ENCODE measurements around the gene ZNF672. TPM values are rescaled to one million over a fixed set of nuclear protein-coding genes. Genes with fewer than 3 reads are reported as not detected.
A peak's percentile ranks its signal among the peaks of the same experiment; 100 is the strongest.

Gene ZNF672
- total RNA-seq, 1 experiment from 2014 or later, result 29.1 TPM

DNA sequence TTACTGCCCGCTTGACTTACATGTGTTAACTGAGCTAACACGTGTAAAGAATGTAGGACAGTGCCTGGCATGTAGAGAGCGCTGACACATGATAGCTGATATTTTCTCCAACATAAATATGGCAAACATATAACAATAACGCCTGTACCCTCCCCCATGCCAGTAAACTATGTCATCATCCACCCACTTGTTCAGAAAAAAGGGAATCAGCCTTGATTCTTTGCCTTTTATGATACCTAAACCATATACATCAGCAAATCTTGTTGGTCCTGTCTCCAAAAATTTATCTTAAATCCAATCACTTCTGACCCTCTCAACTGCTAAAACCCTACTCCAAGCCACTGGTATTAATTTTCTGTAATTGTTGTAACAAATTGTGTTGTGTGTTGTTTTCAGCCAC is 22.0 kb downstream of the ZNF672 start:
- no TSS peak for BruUV-seq (replicated peaks)
- POLR2A ChIA-PET, result interaction anchor here (3.5 kb wide), 1 partner anchor 21 kb away, joined by 38 read pairs; the partner anchor contains the start of gene ZNF672
- no peak for DNase-seq
- intact Hi-C loops (cut with micrococcal nuclease; ENCODE audit: unreplicated experiment), result no loop called here
- TF ChIP-seq, protein P1, sequence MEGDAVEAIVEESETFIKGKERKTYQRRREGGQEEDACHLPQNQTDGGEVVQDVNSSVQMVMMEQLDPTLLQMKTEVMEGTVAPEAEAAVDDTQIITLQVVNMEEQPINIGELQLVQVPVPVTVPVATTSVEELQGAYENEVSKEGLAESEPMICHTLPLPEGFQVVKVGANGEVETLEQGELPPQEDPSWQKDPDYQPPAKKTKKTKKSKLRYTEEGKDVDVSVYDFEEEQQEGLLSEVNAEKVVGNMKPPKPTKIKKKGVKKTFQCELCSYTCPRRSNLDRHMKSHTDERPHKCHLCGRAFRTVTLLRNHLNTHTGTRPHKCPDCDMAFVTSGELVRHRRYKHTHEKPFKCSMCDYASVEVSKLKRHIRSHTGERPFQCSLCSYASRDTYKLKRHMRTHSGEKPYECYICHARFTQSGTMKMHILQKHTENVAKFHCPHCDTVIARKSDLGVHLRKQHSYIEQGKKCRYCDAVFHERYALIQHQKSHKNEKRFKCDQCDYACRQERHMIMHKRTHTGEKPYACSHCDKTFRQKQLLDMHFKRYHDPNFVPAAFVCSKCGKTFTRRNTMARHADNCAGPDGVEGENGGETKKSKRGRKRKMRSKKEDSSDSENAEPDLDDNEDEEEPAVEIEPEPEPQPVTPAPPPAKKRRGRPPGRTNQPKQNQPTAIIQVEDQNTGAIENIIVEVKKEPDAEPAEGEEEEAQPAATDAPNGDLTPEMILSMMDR (IDR thresholded peaks at IDR 0.05; ENCODE audit: insufficient read depth in 1 of 2, low read depth in 1 of 2, low read length in 1 of 2, severe bottlenecking in 1 of 2, unreplicated experiment in 1 of 2), result no peak
- peak overlapping the region; percentile 91 for H3K4me3 Mint-ChIP-seq (ENCODE audit: unreplicated experiment)
- H3K27me3 ChIP-seq (replicated peaks; ENCODE audit: control insufficient read depth, insufficient read depth, low read length), result no peaks in the 10 kb centered on the region
- no peaks in the 10 kb centered on the region for H3K27me3 Mint-ChIP-seq (ENCODE audit: insufficient read depth, unreplicated experiment)
- peaks cover 16% of the 10 kb centered on the region for H3K4me1 Mint-ChIP-seq (ENCODE audit: low read depth, unreplicated experiment)
- H3K4me3 ChIP-seq (ENCODE audit: low read depth, low read length), result no peak overlapping the region
- H3K4me1 ChIP-seq, result peaks cover 25% of the 10 kb centered on the region
- no peaks in the 10 kb centered on the region for H3K9me3 ChIP-seq
- CTCF ChIA-PET, result interaction anchor here (2.1 kb wide), 1 partner anchor 14 kb away, joined by 19 read pairs; no protein-coding TSS in a partner anchor
- H3K9me3 Mint-ChIP-seq (ENCODE audit: unreplicated experiment), result no peaks in the 10 kb centered on the region
- no peaks in the 10 kb centered on the region; the same call in 1 of the 2 replicates for H3K36me3 ChIP-seq (ENCODE audit: control insufficient read depth, insufficient read depth, low read length)
- peak overlapping the region; percentile 87 for H3K27ac Mint-ChIP-seq (ENCODE audit: unreplicated experiment)
- H3K36me3 Mint-ChIP-seq (ENCODE audit: insufficient read depth, unreplicated experiment), result peaks cover 21% of the 10 kb centered on the region

DNA sequence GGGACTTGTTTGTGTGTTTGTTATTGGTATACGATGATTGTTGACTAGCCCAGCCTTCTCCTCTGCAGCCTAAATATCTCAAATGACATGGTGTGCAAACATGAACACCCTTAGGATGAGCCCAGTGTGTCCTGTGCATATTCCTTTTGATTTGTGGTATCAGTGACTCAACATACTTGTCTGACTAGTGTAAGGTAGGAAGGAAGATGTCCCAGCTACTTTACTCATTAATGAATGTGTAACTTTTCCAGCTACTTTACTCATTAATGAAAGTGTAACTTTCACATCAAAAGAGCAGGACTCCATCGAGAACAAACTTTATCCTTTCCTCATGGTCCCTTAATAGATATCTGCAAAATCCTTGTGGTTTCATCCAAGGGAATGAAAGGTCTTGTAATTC is 23.6 kb downstream of the ZNF672 start:
- Histone ChIP-seq H3K36me3 (ENCODE audit: control insufficient read depth, insufficient read depth, low read length) (no peaks in the 10 kb centered on the region), H3K9me3 (no peaks in the 10 kb centered on the region), H3K4me3 (ENCODE audit: low read depth, low read length) (no peak overlapping the region), H3K4me1 (peaks cover 25% of the 10 kb centered on the region), H3K27me3 (replicated peaks; ENCODE audit: control insufficient read depth, insufficient read depth, low read length) (no peaks in the 10 kb centered on the region)
- Mint-ChIP-seq H3K27me3 (ENCODE audit: insufficient read depth, unreplicated experiment) (no peaks in the 10 kb centered on the region), H3K4me1 (ENCODE audit: low read depth, unreplicated experiment) (peaks cover 16% of the 10 kb centered on the region), H3K4me3 (ENCODE audit: unreplicated experiment) (no peak overlapping the region), H3K27ac (ENCODE audit: unreplicated experiment) (no peak overlapping the region), H3K9me3 (ENCODE audit: unreplicated experiment) (no peaks in the 10 kb centered on the region), H3K36me3 (ENCODE audit: insufficient read depth, unreplicated experiment) (peaks cover 21% of the 10 kb centered on the region)
- DNase-seq, result no peak
- intact Hi-C loops (cut with micrococcal nuclease; ENCODE audit: unreplicated experiment), result no loop called here
- TF ChIP-seq, protein P1 (IDR thresholded peaks at IDR 0.05; ENCODE audit: insufficient read depth in 1 of 2, low read depth in 1 of 2, low read length in 1 of 2, severe bottlenecking in 1 of 2, unreplicated experiment in 1 of 2), result no peak
- POLR2A ChIA-PET, result no interaction called here
- CTCF ChIA-PET, result interaction anchor here (0.6 kb wide), 1 partner anchor 19 kb away, joined by 5 read pairs; no protein-coding TSS in a partner anchor
- no TSS peak for BruUV-seq (replicated peaks)

DNA sequence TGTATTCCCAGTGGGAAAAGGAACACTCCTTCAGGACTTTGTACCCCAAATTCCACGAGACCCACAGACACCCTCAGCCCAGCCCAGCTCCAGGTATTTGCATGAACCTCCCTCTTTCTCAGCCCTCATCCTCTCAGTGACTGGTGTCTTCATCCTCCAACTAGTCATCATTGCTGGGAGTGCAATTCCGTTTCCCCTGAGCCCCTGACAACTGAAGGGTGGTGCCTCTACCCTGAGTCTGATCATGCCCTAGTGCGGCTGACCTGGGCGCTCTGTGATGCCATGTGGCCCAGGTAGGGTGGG is 24.6 kb downstream of the ZNF672 start:
- peaks cover 20% of the 10 kb centered on the region for H3K36me3 Mint-ChIP-seq (ENCODE audit: insufficient read depth, unreplicated experiment)
- ChIA-PET CTCF (interaction anchor here (0.7 kb wide), 1 partner anchor 12 kb away, joined by 3 read pairs; no protein-coding TSS in a partner anchor), POLR2A (no interaction called here)

More for the DNA sequence above, 24.6 kb downstream of the ZNF672 start:
- Mint-ChIP-seq H3K27me3 (ENCODE audit: insufficient read depth, unreplicated experiment) (no peaks in the 10 kb centered on the region), H3K4me3 (ENCODE audit: unreplicated experiment) (peak overlapping the region; percentile 67), H3K4me1 (ENCODE audit: low read depth, unreplicated experiment) (peaks cover 16% of the 10 kb centered on the region), H3K9me3 (ENCODE audit: unreplicated experiment) (no peaks in the 10 kb centered on the region), H3K27ac (ENCODE audit: unreplicated experiment) (no peak overlapping the region)
- H3K36me3 ChIP-seq (ENCODE audit: control insufficient read depth, insufficient read depth, low read length), result no peaks in the 10 kb centered on the region
- H3K9me3 ChIP-seq, result no peaks in the 10 kb centered on the region
- intact Hi-C loops (cut with micrococcal nuclease; ENCODE audit: unreplicated experiment), result no loop called here
- TF ChIP-seq, protein P1 (IDR thresholded peaks at IDR 0.05; ENCODE audit: insufficient read depth in 1 of 2, low read depth in 1 of 2, low read length in 1 of 2, severe bottlenecking in 1 of 2, unreplicated experiment in 1 of 2), result no peak
- H3K4me3 ChIP-seq (ENCODE audit: low read depth, low read length), result peak overlapping the region; percentile 51
- no peaks in the 10 kb centered on the region for H3K27me3 ChIP-seq (replicated peaks; ENCODE audit: control insufficient read depth, insufficient read depth, low read length)
- no peak for DNase-seq
- no TSS peak for BruUV-seq (replicated peaks)
- peaks cover 16% of the 10 kb centered on the region for H3K4me1 ChIP-seq

Data from Caco-2 (cell line).